Measurements from ENCODE around the gene NMT1.

- no peak for TF ChIP-seq CTCF (IDR thresholded peaks at IDR 0.05)
- no peak for TF ChIP-seq POLR2A (IDR thresholded peaks at IDR 0.05)
Measured at GRCh38 chr17:45155029-45155428, 93.9 kb downstream of the NMT1 start.

All from upper lobe of left lung (tissue), 4 donors.